Thoracic aorta endothelial cell (primary cell): ENCODE measurements around the gene RASA4B. TPM values are rescaled to one million over a fixed set of nuclear protein-coding genes. Genes with fewer than 3 reads are reported as not detected.

Source experiments
- total RNA-seq: library from RNA; depleted of rRNA; stranded (reverse); fragments of >200 nt; gene quantifications from 2 replicates; pipeline ENCODE4 v1.2.3, GENCODE V29; 2012

RASA4B gene
- total RNA-seq = 1.7 and 2.8 TPM in 2 replicates

GRCh38 chr7:102517550-102518147 is at the start of gene RASA4B:
Gene RASA4B, minus strand, starts transcription at chr7:102517777. Its CDS starts 67 bp downstream, at chr7:102517710.

GRCh38 chr7:102550808-102551422 is 33.3 kb upstream of the RASA4B start, which contains the start of gene SPDYE2:
Gene SPDYE2, plus strand, starts transcription at chr7:102551226. Its CDS starts 2,030 bp downstream, at chr7:102553256.

GRCh38 chr7:102543596-102543995 is 26.0 kb upstream of the RASA4B start, which contains the start of gene UPK3BL2:
Gene UPK3BL2, minus strand, starts transcription at chr7:102543696. Its CDS starts 60 bp downstream, at chr7:102543636.

GRCh38 chr7:102478314-102479208 is 39.0 kb downstream of the RASA4B start, which contains the start of gene POLR2J:
Gene POLR2J, minus strand, starts transcription at chr7:102478922. Its CDS starts 62 bp downstream, at chr7:102478860.

GRCh38 chr7:102464577-102465280 is 52.8 kb downstream of the RASA4B start, which contains the start of the genes ALKBH4 and LRWD1:
Gene ALKBH4, minus strand, starts transcription at chr7:102464863. Its CDS starts 27 bp downstream, at chr7:102464836.
Gene LRWD1, plus strand, starts transcription at chr7:102464984. Its CDS starts 97 bp downstream, at chr7:102465081.

GRCh38 chr7:102433219-102434038 is 84.1 kb downstream of the RASA4B start, which contains the start of gene ORAI2:
Gene ORAI2, plus strand, starts transcription at chr7:102433575. Its CDS starts 5,382 bp downstream, at chr7:102438957.

Other genes starting within 250 kb of the RASA4B start
- 0.93 and 1.0 TPM in 2 replicates for gene SH2B2, start 230.9 kb downstream of the RASA4B start, total RNA-seq
- not detected in 2 replicates for gene SPDYE6, start 161.3 kb downstream of the RASA4B start, total RNA-seq
- gene PRKRIP1, start 121.4 kb downstream of the RASA4B start, total RNA-seq = 14.7 and 16.2 TPM in 2 replicates
- gene ORAI2, start 84.2 kb downstream of the RASA4B start, total RNA-seq = 51.2 and 62.2 TPM in 2 replicates
- gene ALKBH4, start 52.9 kb downstream of the RASA4B start, total RNA-seq = 6.3 and 7.9 TPM in 2 replicates
- 23.8 and 32.3 TPM in 2 replicates for gene LRWD1, start 52.8 kb downstream of the RASA4B start, total RNA-seq
- gene POLR2J, start 38.9 kb downstream of the RASA4B start, total RNA-seq = 29.9 and 38.3 TPM in 2 replicates
- gene UPK3BL2, start 25.9 kb upstream of the RASA4B start, total RNA-seq = 0.80 and 3.7 TPM in 2 replicates
- not detected in 2 replicates for gene SPDYE2, start 33.4 kb upstream of the RASA4B start, total RNA-seq
- 49.7 and 95.2 TPM in 2 replicates for gene POLR2J3, start 54.8 kb upstream of the RASA4B start, total RNA-seq
- 4.5 and 6.6 TPM in 2 replicates for gene RASA4, start 99.0 kb upstream of the RASA4B start, total RNA-seq
- 7.0 and 8.0 TPM in 2 replicates for gene UPK3BL1, start 125.0 kb upstream of the RASA4B start, total RNA-seq
- not detected in 2 replicates for gene SPDYE2B, start 132.5 kb upstream of the RASA4B start, total RNA-seq
- 7.7 and 10.1 TPM in 2 replicates for gene POLR2J2, start 153.9 kb upstream of the RASA4B start, total RNA-seq
- gene FAM185A, start 231.2 kb upstream of the RASA4B start, total RNA-seq = 7.2 and 10.8 TPM in 2 replicates